Hepatocyte (in vitro differentiated cells): ENCODE data around the gene PRDM16.

Experiments used
- CTCF ChIP-seq: fragments of 200-600 bp; sonication (generic); IDR thresholded peaks from 2 replicates; pipeline ENCODE4 v1.5.1; 2016; ENCODE audit warnings: antibody characterized with exemption, mild to moderate bottlenecking; ENCODE audit not compliant: poor library complexity
- EZH2 ChIP-seq: fragments of 200-600 bp; sonication (generic); IDR thresholded peaks from 2 replicates; pipeline ENCODE4 v1.6.1; 2016; ENCODE audit warnings: antibody characterized with exemption, mild to moderate bottlenecking, borderline replicate concordance
- EZH2phosphoT487 ChIP-seq: fragments of 200-600 bp; sonication (generic); IDR thresholded peaks from one replicate; pipeline ENCODE4 v1.6.1; 2018; ENCODE audit warnings: antibody characterized with exemption, mild to moderate bottlenecking, low read depth, moderate library complexity; ENCODE audit not compliant: unreplicated experiment, severe bottlenecking

GRCh38 chr1:3268281-3268680 lies 199.3 kb downstream of the PRDM16 start:
- TF ChIP-seq CTCF (no peak), EZH2phosphoT487 (no peak), EZH2 (no peak)
